ENCODE measurements around the gene PIBF1.

PIBF1 gene

GRCh38 chr13:72751220-72751619 lies 30.7 kb upstream of the PIBF1 start:
- Histone ChIP-seq H3K27ac (no peak overlapping the region), H2AFZ (ENCODE audit: low read depth) (no peak overlapping the region), H3K36me3 (ENCODE audit: insufficient read depth) (peaks cover 2% of the 10 kb centered on the region; the same call in 1 of the 2 replicates), H3K4me1 (ENCODE audit: low read depth, poor library complexity, severe bottlenecking) (no peaks in the 10 kb centered on the region), H3K4me2 (no peak overlapping the region), H3K27me3 (ENCODE audit: insufficient read depth, low read depth) (no peaks in the 10 kb centered on the region), H3K9ac (no peak overlapping the region), H3K4me3 (IDR thresholded peaks at IDR 0.05; ENCODE audit: insufficient read depth, low read depth, low read length) (no peak overlapping the region), H3K79me2 (ENCODE audit: insufficient read depth, low read depth) (no peaks in the 10 kb centered on the region), H4K20me1 (ENCODE audit: insufficient read depth) (no peaks in the 10 kb centered on the region)
- no peak for TF ChIP-seq CTCF (conservative IDR thresholded peaks at IDR 0.05; ENCODE audit: low read depth, low read length)

GRCh38 chr13:72754111-72754510 lies 27.8 kb upstream of the PIBF1 start:
- Histone ChIP-seq H2AFZ (ENCODE audit: low read depth) (no peak overlapping the region), H3K4me2 (no peak overlapping the region), H3K27ac (no peak overlapping the region), H3K27me3 (ENCODE audit: insufficient read depth, low read depth) (no peaks in the 10 kb centered on the region), H3K79me2 (ENCODE audit: insufficient read depth, low read depth) (no peaks in the 10 kb centered on the region), H3K9ac (no peak overlapping the region), H3K36me3 (ENCODE audit: insufficient read depth) (peaks cover 2% of the 10 kb centered on the region; the same call in 1 of the 2 replicates), H3K4me1 (ENCODE audit: low read depth, poor library complexity, severe bottlenecking) (no peaks in the 10 kb centered on the region), H3K4me3 (IDR thresholded peaks at IDR 0.05; ENCODE audit: insufficient read depth, low read depth, low read length) (no peak overlapping the region), H4K20me1 (ENCODE audit: insufficient read depth) (no peaks in the 10 kb centered on the region)
- TF ChIP-seq CTCF (conservative IDR thresholded peaks at IDR 0.05; ENCODE audit: low read depth, low read length), result no peak

- Histone ChIP-seq H3K36me3 (ENCODE audit: insufficient read depth) (no peaks in the 10 kb centered on the region), H3K4me3 (IDR thresholded peaks at IDR 0.05; ENCODE audit: insufficient read depth, low read depth, low read length) (no peak overlapping the region)
- no peak for TF ChIP-seq CTCF (conservative IDR thresholded peaks at IDR 0.05; ENCODE audit: low read depth, low read length)
Measured at GRCh38 chr13:72757792-72758535, 24.0 kb upstream of the PIBF1 start.

GRCh38 chr13:72760189-72760588 lies 21.7 kb upstream of the PIBF1 start:
- H3K4me3 ChIP-seq (IDR thresholded peaks at IDR 0.05; ENCODE audit: insufficient read depth, low read depth, low read length), result no peak overlapping the region
- no peak overlapping the region for H2AFZ ChIP-seq (ENCODE audit: low read depth)
- no peaks in the 10 kb centered on the region for H3K4me1 ChIP-seq (ENCODE audit: low read depth, poor library complexity, severe bottlenecking)
- H3K79me2 ChIP-seq (ENCODE audit: insufficient read depth, low read depth), result no peaks in the 10 kb centered on the region
- H3K27me3 ChIP-seq (ENCODE audit: insufficient read depth, low read depth), result no peaks in the 10 kb centered on the region
- H3K9ac ChIP-seq, result no peak overlapping the region
- H3K27ac ChIP-seq, result no peak overlapping the region
- no peak overlapping the region for H3K4me2 ChIP-seq
- H3K36me3 ChIP-seq (ENCODE audit: insufficient read depth), result no peaks in the 10 kb centered on the region
- H4K20me1 ChIP-seq (ENCODE audit: insufficient read depth), result no peaks in the 10 kb centered on the region
- no peak for TF ChIP-seq CTCF (conservative IDR thresholded peaks at IDR 0.05; ENCODE audit: low read depth, low read length)

More at GRCh38 chr13:72757792-72758535, 24.0 kb upstream of the PIBF1 start:
- Histone ChIP-seq H2AFZ (ENCODE audit: low read depth) (no peak overlapping the region), H4K20me1 (ENCODE audit: insufficient read depth) (no peaks in the 10 kb centered on the region), H3K4me2 (no peak overlapping the region), H3K9ac (no peak overlapping the region), H3K4me1 (ENCODE audit: low read depth, poor library complexity, severe bottlenecking) (no peaks in the 10 kb centered on the region), H3K27ac (no peak overlapping the region), H3K79me2 (ENCODE audit: insufficient read depth, low read depth) (no peaks in the 10 kb centered on the region), H3K27me3 (ENCODE audit: insufficient read depth, low read depth) (no peaks in the 10 kb centered on the region)

All from KMS-11 (cell line).